Measurements from ENCODE around the gene PERM1.
"Not testable (repeated sequence)": the region's sequence is repeated elsewhere in the genome, so short reads cannot be mapped to it uniquely, and the experiment has no call there.

Gene PERM1

DNA sequence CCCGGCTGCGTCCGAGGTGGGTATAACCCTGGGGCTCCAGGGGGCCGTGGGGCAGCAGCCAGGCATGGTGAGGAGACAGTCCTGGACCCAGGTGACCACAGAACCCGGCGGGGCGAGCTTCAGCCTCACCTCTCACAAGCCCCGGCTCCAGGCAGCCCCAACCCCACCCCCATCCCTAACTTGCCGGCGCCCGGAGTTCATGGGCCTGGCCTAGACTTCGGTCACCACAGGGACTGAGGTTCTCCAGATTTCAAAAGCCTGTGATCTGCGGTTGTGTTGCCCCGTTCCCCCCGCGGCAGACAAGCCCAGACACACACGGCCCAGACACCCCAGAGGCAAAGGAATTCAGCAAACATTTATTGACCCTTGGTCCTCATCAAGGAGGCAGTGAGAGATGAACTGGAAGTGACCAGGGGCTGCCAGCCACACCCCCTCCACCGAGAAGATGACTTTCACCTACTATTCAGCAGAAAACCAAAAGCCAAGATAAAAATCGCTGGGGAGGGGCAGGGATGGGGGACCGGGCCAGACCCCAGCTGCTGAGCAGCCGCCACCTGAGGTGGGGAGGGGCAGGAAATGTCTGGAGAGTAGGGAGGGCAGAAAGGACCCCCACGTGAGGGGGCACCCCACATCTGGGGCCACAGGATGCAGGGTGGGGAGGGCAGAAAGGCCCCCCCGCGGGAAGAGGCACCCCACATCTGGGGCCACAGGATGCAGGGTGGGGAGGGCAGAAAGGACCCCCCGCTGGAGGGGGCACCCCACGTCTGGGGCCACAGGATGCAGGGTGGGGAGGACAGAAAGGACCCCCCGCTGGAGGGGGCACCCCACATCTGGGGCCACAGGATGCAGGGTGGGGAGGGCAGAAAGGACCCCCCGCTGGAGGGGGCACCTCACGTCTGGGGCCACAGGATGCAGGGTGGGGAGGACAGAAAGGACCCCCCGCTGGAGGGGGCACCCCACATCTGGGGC is 14.1 kb upstream of the PERM1 start:
- H3K9me3 Mint-ChIP-seq (ENCODE audit: low read depth) = no peaks in the 10 kb centered on the region
- H3K4me1 Mint-ChIP-seq (ENCODE audit: low read depth) = peaks cover 6% of the 10 kb centered on the region
- H3K27ac Mint-ChIP-seq = no peak overlapping the region
- H3K27me3 Mint-ChIP-seq = peaks cover 7% of the 10 kb centered on the region
- peak overlapping the region; percentile 25 for H3K4me3 Mint-ChIP-seq
- H3K36me3 Mint-ChIP-seq = peaks cover 2% of the 10 kb centered on the region

DNA sequence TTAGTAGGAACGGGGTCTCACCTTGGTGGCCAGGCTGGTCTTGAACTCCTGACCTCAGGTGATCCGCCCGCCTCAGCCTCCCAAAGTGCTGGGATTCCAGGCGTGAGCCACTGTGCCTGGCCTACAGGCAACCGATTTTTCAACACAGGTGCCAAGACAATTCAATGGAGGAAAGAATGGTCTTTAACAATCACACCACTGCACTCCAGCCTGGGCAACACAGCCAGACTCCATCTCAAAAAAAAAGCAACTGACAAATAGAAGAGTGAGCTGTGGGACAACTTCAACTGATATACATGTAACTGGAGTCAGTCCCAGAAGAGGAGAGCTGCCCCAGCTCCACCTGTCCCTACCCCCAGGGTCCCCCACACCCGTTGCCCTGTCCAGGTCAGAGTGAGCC is 12.7 kb upstream of the PERM1 start:
- H3K4me3 Mint-ChIP-seq; H3K9me3 Mint-ChIP-seq (ENCODE audit: low read depth); H3K27ac Mint-ChIP-seq; H3K27me3 Mint-ChIP-seq; H3K36me3 Mint-ChIP-seq; H3K4me1 Mint-ChIP-seq (ENCODE audit: low read depth): not testable (repeated sequence)

- Mint-ChIP-seq H3K9me3 (ENCODE audit: low read depth) (no peaks in the 10 kb centered on the region), H3K4me3 (no peak overlapping the region), H3K4me1 (ENCODE audit: low read depth) (peaks cover 4% of the 10 kb centered on the region), H3K27ac (no peak overlapping the region), H3K36me3 (peaks cover 2% of the 10 kb centered on the region), H3K27me3 (peaks cover 8% of the 10 kb centered on the region)
These were observed 11.6 kb upstream of the PERM1 start for GRCh38 chr1:993379-993995.

DNA sequence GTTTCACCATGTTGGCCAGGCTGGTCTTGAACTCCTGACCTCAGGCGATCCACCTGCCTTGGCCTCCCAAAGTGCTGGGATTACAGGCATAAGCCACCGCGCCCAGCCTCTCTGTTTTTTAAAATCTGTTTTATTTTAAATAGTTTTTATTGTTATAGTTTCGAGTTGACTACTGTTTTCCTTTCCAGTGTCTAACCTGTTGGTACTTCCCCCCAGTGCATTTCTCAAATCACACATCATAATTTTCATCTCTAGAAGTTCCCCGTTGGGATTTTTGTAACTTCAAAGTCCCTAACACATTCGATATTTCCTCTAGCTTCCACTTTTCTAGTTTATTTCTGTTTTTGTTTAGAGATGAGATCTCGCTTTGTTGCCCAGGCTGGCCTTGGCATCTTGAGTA is 10.5 kb upstream of the PERM1 start:
- H3K9me3 Mint-ChIP-seq (ENCODE audit: low read depth) = no peaks in the 10 kb centered on the region
- no peak overlapping the region for H3K4me3 Mint-ChIP-seq
- peaks cover 8% of the 10 kb centered on the region for H3K27me3 Mint-ChIP-seq
- H3K36me3 Mint-ChIP-seq = peaks cover 2% of the 10 kb centered on the region
- peaks cover 4% of the 10 kb centered on the region for H3K4me1 Mint-ChIP-seq (ENCODE audit: low read depth)
- H3K27ac Mint-ChIP-seq = no peak overlapping the region

DNA sequence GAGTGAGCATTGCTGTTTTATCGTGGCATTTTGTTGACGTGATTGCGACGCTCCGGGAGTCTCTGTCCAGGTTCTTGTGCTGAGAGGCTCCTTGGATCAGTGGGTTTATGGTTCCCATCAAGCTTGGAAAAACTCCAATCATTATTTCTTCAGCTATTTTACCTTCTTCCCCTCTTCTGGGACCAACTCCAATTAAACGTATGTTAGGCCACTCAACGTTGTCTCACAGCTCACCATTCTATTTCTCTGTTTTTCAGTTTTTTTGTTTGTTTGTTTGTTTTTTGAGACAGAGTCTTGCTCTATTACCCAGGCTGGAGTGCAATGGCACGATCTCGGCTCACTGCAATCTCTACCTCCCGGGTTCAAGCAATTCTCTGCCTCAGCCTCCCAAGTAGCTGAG is 10.0 kb upstream of the PERM1 start:
- Mint-ChIP-seq H3K4me3 (no peak overlapping the region), H3K36me3 (peaks cover 2% of the 10 kb centered on the region)

DNA sequence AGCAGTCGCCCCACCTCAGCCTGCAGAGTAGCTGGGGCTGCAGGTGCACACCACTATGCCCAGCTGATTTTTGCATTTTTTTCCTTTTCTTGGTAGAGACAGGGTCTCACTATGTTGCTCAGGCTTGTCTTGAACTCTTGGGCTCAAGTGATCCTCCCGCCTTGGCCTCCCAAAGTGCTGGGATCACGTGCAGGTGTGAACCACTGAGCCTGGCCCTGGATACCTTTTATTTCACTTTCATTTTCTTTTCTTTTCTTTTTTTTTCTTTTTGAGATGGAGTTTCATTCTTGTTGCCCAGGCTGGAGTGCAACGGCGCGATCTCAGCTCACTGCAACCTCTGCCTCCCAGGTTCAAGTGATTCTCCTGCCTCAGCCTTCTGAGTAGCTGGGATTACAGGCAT is 9.4 kb upstream of the PERM1 start:
- H3K4me3 Mint-ChIP-seq; H3K9me3 Mint-ChIP-seq (ENCODE audit: low read depth); H3K36me3 Mint-ChIP-seq; H3K4me1 Mint-ChIP-seq (ENCODE audit: low read depth); H3K27me3 Mint-ChIP-seq; H3K27ac Mint-ChIP-seq: not testable (repeated sequence)

More for the DNA sequence above, 10.0 kb upstream of the PERM1 start:
- Mint-ChIP-seq H3K27me3 (peaks cover 7% of the 10 kb centered on the region), H3K27ac (no peak overlapping the region), H3K9me3 (ENCODE audit: low read depth) (no peaks in the 10 kb centered on the region), H3K4me1 (ENCODE audit: low read depth) (peaks cover 4% of the 10 kb centered on the region)

GRCh38 chr1:988061-988460 is 6.2 kb upstream of the PERM1 start:
- H3K27ac Mint-ChIP-seq; H3K9me3 Mint-ChIP-seq (ENCODE audit: low read depth); H3K36me3 Mint-ChIP-seq; H3K4me3 Mint-ChIP-seq; H3K4me1 Mint-ChIP-seq (ENCODE audit: low read depth); H3K27me3 Mint-ChIP-seq: not testable (repeated sequence)

GRCh38 chr1:985126-985525 is 3.2 kb upstream of the PERM1 start:
- H3K9me3 Mint-ChIP-seq (ENCODE audit: low read depth) = no peaks in the 10 kb centered on the region
- H3K4me1 Mint-ChIP-seq (ENCODE audit: low read depth) = no peaks in the 10 kb centered on the region
- peaks cover 10% of the 10 kb centered on the region for H3K27me3 Mint-ChIP-seq
- no peak overlapping the region for H3K27ac Mint-ChIP-seq
- no peak overlapping the region for H3K4me3 Mint-ChIP-seq
- H3K36me3 Mint-ChIP-seq = no peaks in the 10 kb centered on the region

GRCh38 chr1:984476-984814 is 2.6 kb upstream of the PERM1 start:
- Mint-ChIP-seq H3K9me3 (ENCODE audit: low read depth) (no peaks in the 10 kb centered on the region), H3K4me3 (no peak overlapping the region), H3K36me3 (no peaks in the 10 kb centered on the region), H3K27me3 (peaks cover 10% of the 10 kb centered on the region), H3K4me1 (ENCODE audit: low read depth) (no peaks in the 10 kb centered on the region), H3K27ac (no peak overlapping the region)

DNA sequence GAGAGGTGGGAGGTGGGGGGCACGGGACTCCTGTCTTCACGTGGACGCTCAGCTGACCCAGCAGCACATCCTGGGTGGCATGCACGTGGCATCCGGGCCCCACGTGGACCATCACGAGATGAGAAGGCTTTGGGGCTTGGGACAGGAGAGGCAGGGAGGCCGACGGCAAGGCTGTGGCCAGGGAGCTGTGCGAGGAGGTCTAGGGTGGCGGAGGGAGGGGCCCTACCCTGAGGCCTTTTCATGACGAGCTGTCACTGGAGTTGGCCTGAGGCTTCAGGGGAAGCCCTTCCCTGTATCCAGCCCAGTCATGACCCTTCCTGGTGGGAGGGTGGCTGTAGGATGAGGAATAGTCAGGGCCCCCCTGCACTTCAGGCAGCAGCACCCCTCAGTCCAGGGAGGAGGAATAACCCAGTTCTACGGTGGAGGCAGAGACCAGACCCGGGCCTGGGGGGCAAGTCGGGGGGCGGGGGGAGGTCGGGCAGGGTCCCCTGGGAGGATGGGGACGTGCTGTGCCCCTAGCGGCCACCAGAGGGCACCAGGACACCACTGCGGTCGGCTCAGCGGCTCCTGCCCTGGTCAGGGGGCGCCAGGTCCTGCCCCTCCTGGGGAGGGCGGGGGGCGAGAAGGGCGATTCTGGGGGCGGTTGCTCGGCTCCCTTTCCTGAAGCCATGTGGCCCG is 2.0 kb upstream of the PERM1 start:
- Mint-ChIP-seq H3K27ac (no peak overlapping the region), H3K9me3 (ENCODE audit: low read depth) (no peaks in the 10 kb centered on the region), H3K4me3 (no peak overlapping the region), H3K36me3 (no peaks in the 10 kb centered on the region), H3K4me1 (ENCODE audit: low read depth) (no peaks in the 10 kb centered on the region), H3K27me3 (peaks cover 10% of the 10 kb centered on the region)

- Mint-ChIP-seq H3K27me3 (peaks cover 11% of the 10 kb centered on the region), H3K36me3 (no peaks in the 10 kb centered on the region), H3K9me3 (ENCODE audit: low read depth) (no peaks in the 10 kb centered on the region), H3K27ac (no peak overlapping the region), H3K4me3 (no peak overlapping the region), H3K4me1 (ENCODE audit: low read depth) (peaks cover 3% of the 10 kb centered on the region)
These were observed 1.0 kb upstream of the PERM1 start for GRCh38 chr1:982765-983436.

DNA sequence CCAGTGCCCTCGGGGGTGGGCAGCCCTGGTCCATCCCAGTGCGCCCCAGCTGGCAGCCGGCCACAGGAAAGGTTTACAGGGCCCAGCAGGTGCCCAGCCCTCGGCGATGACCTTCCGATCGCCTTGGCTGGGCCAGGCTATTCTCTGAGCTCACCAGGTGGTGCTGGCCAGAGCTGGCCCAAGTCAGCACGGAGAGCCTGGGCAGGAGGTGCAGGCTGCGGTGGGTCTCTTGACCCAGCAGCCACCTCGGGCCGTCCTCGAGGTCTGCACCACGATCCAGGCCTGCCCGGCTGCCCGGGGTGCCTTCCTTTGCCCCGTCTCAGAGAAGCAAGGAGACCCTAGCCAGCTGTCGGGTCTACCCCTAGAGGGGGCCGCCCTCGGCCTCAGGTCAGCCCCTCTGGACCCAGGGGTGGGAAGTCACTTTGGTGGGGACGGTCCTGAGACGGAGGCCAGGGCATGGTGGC is 370 bp downstream of the PERM1 start:
- peaks cover 3% of the 10 kb centered on the region for H3K4me1 Mint-ChIP-seq (ENCODE audit: low read depth)
- H3K27me3 Mint-ChIP-seq = peaks cover 11% of the 10 kb centered on the region
- H3K4me3 Mint-ChIP-seq = no peak overlapping the region
- H3K9me3 Mint-ChIP-seq (ENCODE audit: low read depth) = no peaks in the 10 kb centered on the region
- H3K27ac Mint-ChIP-seq = no peak overlapping the region
- no peaks in the 10 kb centered on the region for H3K36me3 Mint-ChIP-seq

DNA sequence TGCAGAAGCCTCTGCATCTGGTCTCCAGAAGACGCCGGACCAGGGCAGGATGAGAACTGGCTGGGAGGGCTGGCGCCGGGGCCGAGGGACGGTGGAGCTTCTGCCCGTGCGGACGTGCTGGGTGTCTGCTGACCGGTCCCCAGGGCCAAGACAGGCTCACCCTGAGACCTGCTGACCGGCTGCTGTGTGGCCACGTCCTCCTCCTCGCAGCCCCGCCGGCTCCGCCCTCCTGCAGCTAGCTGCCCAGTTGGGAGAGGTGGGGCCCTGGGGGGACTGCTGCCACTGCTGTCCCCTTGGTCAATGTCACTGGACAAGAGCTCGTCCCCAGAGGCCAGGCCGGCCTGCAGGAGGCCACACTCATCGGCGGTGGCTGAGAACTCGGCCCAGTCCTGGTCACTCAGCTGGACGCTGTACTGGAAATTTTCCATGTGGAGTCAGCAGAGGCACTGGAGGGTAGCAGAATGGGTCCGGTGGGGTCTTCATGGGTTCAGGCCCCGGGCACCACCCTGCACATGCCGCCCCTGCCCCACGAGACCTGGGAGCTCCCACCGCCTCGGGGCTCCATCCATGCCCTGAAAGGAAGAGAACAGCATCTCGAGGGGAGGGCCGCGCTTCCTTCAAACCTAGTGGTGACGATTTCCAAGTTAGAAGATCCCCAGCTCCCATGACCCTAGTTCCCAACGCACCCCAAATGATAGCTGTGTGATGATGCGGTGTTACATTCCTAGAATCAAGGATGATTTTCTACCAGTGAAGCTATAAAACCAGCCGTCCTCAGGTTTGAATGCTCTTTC is 1.1 kb downstream of the PERM1 start:
- H3K9me3 Mint-ChIP-seq (ENCODE audit: low read depth) = no peaks in the 10 kb centered on the region
- H3K27me3 Mint-ChIP-seq = peaks cover 11% of the 10 kb centered on the region
- no peaks in the 10 kb centered on the region for H3K36me3 Mint-ChIP-seq
- peaks cover 3% of the 10 kb centered on the region for H3K4me1 Mint-ChIP-seq (ENCODE audit: low read depth)
- no peak overlapping the region for H3K4me3 Mint-ChIP-seq
- H3K27ac Mint-ChIP-seq = no peak overlapping the region

- Mint-ChIP-seq H3K4me1 (ENCODE audit: low read depth) (peaks cover 3% of the 10 kb centered on the region), H3K27me3 (peaks cover 11% of the 10 kb centered on the region), H3K36me3 (no peaks in the 10 kb centered on the region), H3K4me3 (no peak overlapping the region), H3K9me3 (ENCODE audit: low read depth) (no peaks in the 10 kb centered on the region), H3K27ac (no peak overlapping the region)
These were observed 1.7 kb downstream of the PERM1 start for GRCh38 chr1:980137-980571.

Measured in activated naive CD8-positive, alpha-beta T cell (primary cell).